ENCODE measurements around the gene TIGD3.

- TF ChIP-seq CTCF (conservative IDR thresholded peaks at IDR 0.05 in 1 of 2, IDR thresholded peaks at IDR 0.05 in 1 of 2; ENCODE audit: low read depth in 1 of 2, low read length in 2 of 2) (no peak), EZH2 (IDR thresholded peaks at IDR 0.05; ENCODE audit: low read length, missing control alignments) (no peak)
Observed at GRCh38 chr11:65308281-65308891, 46.2 kb upstream of the TIGD3 start.
